NCI-H446 treated with DMSO at 0.1 percent for 48 hours (cell line): ENCODE data around the gene EPHB3.
"Not testable (repeated sequence)": the region's sequence is repeated elsewhere in the genome, so short reads cannot be mapped to it uniquely, and the experiment has no call there.

Experiments
- DNase-seq: peaks from one replicate; lab custom pipeline; 2025; lab: John Stamatoyannopoulos, UW

The EPHB3 gene

DNA sequence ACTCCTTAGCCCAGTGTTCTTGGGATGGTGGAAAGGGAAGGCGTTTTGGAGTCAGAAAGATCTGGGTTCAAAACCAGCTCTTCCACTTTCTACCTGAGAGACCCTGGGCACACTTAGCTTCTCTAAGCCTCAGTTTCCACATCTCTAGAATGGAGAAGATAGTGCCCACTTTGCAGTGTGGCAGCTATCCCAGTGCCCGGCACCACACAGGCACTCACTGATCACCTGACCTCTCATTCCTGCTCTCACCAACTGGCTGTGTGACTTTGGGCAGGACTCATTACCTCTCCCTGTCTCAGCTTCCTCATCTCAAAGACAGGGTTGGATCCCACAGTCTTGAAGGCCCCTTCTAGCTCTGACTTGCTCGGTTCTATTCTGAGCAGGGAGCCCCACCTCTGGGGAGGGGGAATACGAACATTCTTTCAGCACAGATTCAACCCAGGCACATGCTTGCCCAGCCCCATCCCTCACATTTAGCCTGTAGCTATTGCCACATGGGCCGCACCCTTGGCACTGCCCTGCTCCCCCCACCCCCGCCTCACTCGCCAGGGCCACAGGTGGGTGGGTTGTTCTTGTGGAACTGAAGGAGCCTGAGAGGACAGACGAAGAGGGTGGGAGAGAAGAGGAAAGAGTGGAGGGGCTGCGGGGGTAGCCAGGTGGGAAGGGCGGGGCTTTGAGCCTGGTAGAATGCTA lies 39.2 kb downstream of the EPHB3 start:
- no peak for DNase-seq

DNA sequence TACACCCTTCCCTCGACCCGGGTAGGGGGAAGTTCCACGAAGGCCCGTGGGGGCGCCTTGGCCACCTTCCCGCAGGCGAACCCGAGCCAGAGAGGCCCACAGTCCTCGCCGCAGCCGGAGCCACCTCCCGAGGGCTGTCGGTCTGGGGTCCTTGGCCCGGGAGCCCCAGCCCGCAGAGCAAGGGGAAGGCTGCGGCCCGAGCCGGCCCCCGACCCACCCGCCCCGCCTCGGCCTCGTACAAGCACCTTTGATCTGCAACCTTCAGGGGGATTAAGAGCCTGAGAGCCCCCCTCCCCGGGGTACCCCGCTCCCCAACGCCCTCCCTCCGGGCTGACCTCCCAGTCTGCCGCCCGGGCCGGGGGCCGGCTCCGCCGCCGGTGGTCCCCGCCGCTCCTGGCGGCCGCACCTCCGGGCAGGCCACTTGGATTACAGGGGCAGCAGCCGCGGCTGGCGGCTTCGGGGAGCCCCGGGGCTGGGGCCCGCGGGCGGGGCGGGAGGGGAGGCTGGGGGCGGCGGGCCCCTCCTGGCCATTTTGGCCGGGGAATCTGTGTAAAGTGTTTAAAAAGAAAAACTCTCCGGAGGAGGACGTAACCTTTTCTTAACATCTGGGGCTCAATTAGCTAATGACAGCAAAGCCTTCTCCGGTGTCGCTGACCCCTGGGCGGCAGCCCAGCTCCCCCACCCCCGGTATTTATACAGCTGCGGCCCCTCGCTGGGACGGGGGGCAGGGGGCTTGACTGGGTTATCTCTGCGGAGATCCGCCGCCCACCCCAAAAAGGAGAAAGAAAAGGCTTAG lies 40.2 kb downstream of the EPHB3 start:
- DNase-seq, result no peak

DNA sequence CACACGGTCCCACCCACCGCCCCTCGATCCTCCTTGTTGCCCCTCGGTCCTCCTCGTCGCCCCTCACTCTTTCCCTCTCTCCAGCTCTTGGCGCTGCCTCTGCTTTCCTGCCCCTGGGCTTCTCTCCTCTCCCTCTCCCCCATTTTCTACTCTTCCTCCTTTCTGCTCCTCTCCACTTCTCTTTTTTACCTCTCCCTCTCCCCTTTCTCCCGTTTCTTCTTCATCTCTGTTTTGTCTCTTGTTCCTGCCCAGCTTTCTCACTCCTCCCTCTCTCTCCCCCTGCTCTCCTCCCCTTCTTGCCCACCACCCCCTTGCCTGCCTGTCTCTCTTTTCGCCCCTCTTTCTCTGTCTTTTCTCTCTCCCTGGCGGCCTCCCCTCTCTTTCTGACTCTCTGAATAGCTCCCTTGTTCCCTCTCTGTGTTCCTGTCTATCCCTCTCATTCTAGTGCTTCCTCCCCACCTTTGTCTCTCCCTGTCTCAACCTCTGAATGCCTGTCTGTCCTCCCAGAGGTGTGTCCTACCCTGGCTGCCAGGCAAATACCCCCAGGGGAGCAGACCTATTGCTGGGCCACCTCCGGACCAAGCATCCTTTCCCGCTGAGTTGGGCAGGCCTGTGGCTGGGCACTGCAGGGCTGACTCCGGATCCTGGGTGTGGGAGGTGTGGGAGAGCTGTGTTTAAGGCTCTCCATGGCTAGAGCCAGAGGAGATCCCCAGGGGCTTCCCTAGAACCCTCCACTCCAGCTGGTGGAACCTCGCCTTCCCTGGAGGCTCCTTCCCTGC lies 41.0 kb downstream of the EPHB3 start:
- DNase-seq, result no peak

DNA sequence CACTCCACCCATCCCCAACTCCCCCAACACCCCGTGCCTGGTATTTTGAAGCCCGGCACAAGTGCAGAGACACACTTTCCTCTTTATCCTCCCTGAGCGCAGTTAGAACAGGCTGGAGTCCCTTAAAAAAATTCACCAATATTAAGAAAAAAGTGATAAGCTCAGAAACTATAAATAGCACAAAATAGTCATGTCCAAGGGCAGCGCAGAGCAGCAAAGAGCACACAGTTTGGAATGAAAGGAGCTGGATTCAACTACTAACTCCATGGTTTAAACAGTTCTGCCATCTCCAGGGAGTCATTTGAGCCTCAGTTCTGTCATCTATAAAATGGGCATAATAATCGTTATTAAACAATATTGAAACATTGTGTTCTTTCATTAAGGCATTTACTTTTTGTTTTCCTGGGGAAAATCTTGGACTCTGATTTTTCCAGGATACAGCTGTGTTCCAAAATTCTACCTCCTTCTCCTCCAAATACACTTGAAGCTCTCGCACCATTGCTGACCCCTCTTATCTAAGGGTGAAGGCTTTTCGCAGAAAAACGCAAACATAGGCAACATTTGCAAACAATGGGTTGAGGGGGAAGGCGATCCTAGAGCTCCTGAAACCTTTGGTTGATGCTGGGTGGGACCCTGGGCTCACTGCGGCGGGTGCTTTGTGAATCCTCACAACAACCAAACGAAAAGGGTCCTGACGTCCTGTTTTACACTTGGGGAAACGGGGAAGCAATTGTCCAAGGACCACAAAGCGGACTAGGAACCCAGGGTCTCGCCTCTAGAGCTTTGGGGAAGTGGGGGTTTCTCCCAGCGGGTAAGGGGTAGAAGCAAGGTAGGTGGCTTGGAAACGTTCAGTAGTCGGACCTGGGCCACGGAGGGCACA lies 41.8 kb downstream of the EPHB3 start:
- no peak for DNase-seq

DNA sequence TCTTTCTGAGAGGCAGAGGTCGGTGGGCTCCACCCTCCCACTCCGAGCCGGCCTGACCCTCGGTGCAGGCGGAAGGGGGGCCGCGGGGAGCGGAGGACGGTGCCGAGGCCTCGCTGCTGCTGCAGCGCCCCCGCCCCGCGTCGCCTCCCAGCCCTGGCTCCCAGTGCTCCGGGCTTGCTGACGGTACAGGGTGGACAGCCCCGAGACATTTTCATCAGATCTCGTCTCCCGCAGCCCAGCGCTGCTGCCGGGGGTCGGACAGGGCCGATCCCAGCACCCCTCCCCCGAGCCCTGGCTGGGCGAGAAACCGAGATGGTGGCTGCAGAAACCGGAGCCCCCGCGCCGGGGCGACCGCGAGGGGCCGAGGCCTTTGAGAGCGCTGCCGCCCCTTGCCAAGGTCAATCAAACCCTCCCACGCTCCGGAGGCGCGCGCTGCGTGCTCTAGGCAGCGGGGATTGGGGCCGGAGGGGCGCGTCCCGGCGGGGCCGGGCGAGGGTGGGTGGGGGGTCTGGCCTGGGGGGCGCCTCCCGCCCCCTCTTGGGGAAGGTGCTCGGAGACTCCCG lies 42.5 kb downstream of the EPHB3 start:
- DNase-seq, result no peak

DNA sequence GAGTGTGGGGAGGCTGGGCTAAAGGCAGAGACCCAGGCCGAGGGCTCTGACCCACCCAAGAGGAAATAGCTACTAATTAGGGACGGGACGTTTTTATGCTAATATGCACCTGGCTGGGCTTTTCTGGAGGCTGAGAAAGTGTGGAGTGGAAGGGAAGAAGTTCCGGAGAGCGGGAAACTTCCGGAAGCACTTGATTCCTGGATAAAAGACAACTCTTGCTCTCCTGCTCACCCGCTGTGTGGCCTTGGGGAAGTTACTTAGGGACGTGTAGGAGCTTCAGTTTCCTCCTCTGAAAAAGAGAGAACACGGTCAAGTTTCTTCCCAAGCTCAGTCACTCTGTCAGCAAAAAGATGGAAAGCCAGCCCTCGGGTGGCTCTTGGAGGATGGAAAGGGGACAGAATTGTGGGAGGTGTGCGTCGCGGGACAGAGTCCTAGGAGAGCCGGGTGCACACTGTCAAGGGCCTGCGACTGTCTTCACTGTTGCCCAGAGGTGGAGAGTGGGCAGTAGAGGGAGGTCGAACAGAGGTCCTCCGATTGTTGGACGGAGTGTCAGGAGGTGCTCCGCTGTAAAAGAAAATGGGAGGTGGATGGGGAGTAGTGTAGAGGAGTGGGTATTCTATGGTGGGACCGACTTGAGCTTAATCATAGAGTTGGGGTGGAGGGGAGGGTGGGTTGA lies 43.2 kb downstream of the EPHB3 start:
- DNase-seq, result no peak

DNA sequence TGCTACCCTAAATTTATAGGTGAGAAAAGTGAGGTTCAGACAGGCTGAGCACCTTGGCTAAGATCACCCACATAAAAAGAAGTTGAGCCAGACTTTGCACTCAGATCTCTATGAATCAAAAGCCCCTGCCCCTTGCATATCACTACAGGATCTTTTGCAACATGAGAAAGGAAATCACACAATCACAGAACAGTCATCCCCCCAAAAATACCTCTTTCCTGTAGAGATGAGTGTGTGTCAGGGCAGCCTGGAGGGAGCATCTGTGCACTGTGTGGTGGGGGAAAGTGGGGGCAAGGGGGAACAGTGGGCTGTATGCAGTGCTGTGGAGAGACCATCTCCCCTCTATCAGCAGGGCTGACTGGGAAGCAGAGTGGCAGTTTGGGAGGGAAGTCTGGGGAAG lies 46.6 kb downstream of the EPHB3 start:
- DNase-seq, result no peak

DNA sequence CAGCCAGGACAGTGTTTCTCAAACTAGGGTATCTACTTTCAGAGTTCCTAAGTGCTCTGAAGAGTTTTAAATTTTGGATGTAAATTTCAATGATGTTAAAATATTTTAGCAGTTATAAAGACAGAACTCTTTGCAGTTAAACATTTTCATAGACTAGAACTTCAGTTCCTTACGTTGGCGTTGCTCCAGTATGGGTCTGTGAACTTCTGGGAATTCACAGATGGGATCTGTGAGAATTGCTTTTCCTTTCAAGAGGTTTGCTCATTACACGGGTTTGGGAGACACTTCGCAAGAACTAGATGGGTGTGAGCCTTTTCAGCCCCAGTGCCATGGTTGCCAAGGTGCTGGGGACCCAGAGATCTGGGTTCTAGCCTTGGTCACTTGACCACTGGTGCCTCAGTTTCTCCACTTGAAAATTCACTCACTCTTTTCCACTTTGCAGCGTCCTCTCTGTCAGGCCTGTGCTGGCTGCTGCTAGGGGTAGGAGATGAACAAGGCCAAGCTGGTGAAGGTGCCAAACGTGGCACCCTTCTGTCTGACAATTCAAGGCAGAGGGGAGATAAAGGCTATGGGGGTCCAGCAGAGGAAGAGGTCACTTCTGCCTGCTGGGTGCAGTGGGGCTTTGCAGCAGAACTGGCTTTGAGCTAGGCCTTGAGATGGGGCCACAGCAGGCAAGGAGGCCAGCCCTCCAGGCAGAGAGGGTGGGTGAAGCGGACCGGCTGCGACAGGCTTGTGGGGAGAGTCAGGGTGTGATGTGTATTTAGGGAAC lies 48.1 kb downstream of the EPHB3 start:
- DNase-seq, result no peak

DNA sequence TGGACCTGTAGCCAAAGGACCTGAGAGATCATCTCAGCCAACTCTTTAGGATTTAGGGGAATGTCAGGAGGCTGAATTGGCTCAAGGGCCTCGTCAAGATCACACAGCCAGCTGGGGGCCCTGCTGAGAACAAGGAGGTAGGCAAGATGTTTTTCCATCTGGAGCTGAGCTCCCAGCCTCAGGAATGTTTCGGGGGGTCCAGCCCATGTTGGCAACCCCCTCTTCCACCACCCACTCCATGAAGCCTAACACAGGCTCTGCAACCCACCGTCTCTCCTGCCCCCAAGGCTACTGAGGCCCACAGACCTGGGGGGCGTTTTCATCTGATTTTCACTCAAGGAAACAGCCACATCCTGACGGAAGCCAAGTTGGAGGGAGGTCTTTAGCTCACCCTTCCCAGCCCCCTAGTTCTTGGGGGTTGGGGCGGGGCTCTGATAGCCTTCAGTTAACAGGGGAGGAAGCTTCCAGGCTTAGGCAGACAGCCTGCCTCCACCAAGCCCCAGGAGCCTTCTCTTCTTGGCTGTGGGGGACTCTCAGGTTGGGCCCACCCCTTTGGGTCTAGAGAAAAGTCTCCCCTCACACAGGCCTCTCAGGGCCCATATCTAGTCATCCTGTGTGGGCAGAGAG lies 48.8 kb downstream of the EPHB3 start:
- no peak for DNase-seq

DNA sequence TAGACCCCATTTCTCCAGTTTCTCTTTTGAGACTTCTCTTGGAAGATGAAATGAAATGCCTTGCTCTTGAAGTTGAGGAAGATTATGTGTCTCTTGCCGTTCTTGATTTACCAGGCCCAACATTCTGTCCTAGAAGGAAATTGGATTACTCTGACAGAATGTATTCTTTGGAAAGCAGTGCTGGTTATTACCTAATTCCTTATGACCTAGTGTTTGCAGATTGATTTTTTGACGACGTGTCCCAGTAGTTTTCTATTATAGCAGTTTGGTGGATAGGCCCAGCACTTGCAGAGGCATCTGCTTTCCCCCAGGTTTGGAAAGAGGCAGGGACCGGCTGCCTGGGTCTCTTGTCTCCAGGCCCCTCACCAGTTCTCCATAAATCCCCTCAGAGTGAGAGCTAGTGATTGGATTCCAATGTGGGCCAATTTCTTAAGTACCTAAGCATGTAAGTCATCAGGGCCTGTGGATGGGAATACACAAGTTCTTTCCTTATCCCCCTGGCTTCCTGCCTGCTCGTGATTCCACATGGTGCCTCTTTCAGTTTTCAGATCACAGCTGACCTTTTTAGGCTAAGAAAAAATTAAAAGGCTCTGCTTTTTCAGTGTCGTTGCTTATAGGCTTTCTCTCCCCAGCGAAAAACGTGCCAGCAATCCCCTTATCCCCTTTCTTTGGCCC lies 50.2 kb downstream of the EPHB3 start:
- no peak for DNase-seq

DNA sequence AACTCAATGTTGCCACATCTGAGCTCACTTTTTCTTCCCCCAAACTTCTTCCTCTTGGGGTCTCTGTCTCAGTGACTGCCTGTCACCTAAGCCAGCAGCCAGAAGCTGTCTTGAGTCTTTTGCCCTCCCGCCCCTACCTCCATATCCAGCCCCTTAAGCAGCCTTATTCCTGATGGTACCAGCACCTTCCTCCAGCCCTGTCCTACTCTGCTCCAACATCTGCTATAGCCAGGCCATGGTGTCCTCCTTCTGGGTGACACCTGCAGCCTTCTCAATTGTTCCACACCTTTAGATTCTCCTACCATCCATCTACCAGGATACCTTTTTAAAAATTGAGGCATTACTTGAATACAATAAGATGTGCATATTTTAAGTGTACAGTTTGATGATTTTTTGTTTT lies 53.8 kb downstream of the EPHB3 start:
- no peak for DNase-seq

DNA sequence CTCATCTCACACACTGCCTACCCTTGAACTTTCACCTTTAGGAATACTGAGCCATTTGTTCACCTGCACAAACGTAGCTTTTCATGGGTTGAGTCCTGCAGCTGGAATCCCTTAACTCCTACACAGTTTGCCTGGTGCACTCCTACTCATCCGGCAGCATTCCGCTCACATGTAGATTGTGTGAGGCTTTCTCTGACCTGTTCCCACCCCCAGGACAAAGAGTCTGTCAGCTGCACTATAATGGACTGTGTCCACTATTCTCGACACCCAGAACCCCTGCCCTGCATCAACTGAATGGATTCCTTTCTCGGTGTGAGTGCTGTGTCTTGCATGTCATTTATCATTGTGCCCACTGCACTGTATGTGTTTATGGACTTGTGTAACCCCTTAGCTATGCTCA lies 54.9 kb downstream of the EPHB3 start:
- no peak for DNase-seq

DNA sequence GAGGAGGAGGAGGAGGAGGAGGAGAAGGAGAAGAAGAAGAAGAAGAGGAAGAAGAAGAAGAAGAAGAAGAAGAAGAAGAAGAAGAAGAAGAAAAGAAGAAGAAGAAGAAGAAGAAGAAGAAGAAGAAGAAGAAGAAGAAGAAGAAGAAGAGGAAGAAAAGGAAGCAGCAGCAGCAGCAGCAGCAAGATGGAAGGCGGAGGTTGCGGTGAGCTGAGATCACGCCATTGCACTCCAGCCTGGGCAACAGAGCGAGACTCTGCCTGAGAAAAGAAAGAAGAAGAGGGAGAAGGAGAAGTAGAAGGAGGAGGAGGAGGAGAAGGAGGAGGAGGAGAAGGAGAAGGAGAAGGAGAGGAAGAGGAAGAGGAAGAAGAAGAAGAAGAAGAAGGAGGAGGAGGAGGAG lies 55.7 kb downstream of the EPHB3 start:
- not testable (repeated sequence) for DNase-seq

DNA sequence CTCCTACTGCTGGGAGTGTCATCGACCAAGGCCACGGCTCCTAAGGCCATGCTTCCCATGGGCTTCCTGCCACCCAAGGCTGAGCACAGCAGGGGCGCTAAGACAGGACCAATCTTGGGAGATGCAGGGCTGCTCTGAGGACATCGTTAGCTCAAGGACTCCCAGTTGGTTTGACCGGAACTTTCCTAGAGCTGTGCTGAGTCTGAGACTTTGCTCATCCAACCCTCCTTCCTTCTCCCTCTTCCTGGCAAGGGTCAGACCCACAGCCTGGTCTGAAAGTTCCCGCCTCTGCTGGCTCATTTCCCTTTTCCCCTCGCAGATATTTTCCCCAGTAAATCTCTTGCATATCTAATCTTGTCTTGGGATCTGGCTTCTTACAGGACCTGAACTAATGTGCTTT lies 57.2 kb downstream of the EPHB3 start:
- DNase-seq, result no peak

DNA sequence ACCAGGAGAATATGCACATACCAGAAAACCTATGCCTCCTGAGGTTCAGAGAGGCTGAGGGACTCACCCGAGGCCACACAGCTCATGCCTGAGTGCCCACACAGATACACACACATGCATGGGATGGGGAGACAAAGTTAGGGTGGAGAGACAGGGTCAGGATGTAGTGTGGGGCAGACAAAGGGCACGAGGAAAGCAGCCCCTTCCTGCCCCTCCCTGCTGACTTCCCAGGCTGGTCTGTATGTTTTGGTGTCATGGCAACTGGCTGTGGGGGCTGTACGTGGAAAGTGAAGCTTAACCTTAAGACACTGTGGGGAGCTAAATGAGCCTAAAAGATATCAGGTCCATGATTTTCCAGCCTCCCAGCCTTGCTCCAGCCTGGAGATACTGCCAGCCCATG lies 57.8 kb downstream of the EPHB3 start:
- no peak for DNase-seq

DNA sequence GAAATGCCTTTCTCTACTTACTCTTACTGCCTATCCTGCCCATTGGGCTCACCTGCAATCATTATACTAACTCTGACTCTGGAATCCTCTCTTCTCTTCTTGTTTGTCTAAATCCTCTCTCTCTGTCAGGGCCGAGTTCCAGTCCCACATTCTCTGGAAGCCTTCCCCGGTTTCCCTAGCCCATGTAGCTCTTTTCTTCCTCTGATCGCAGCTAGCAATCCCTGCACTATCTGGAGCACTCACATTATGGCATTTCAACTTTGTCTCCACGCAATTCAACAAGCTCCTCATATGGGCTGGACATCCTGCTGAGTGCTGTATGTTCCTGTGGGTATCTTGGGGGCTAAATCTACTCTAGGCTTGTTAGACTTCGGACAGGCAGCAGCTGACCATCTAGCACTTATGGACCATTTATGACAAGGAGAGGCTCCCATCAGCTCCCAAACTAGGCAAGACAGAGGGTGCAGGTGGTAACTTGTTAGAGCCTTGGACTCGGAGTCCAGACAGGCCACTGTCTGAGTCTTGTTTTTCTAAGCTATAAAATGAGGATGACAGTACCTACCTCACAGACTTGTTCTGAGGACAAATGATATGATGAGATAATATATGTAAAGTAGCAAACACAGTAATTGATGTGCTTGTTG lies 58.3 kb downstream of the EPHB3 start:
- no peak for DNase-seq

DNA sequence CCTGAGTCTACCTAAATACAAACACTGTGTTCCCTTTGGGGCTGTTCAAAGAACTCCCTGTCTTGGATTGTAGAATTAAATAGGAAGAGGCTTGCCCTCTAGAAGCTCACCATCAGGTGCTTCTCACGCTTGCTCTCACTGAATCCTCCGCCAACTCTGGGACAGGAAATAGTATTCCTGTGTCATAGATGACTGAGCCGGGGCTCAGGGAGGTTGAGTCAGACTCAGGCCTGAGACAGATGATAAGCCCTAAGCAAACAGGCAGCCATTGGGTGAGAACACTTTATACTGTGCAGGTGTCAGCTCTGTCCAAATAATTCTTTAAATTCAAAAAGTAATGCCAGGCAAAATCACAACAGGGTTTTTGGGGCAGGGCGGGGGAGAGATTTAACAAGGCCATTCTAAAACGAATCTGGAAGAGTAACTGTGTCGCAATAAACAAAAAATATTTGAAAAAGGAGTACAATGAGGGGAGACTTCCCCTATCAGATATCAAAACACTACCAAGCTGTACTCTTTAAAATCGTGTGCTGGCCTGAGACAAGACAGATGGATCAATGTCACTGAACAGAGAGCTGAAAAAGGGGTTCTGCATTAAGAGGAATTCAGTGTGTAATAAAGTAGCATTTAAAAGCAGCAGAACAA lies 59.0 kb downstream of the EPHB3 start:
- DNase-seq, result no peak

DNA sequence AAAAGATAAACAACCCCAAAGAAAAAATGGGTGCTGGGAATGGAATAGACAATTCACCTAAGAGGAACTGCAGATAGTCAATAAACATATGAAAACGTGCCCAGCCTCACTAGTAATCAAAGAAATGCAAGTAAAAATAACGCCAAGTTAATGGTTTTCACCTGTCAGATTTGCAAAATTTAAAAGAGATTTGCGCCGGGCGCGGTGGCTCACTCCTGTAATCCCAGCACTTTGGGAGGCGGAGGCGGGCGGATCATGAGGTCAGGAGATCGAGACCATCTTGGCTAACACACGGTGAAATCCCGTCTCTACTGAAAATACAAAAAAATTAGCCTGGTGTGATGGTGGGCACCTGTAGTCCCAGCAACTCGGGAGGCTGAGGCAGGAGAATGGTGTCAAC lies 60.6 kb downstream of the EPHB3 start:
- DNase-seq, result not testable (repeated sequence)
